ENCODE results near the gene ESPN. TPM values are rescaled to one million over a fixed set of nuclear protein-coding genes. Genes with fewer than 3 reads are reported as not detected.

Gene ESPN
- total RNA-seq, 2 donors from 2014 or later: 0.47 TPM; not detected in 1

- Histone ChIP-seq H3K4me3 (no peak overlapping the region), H3K4me1 (peaks cover 0 to 6% of the 10 kb centered on the region in 2 donors), H3K9me3 (no peaks in the 10 kb centered on the region), H3K27me3 (no peaks in the 10 kb centered on the region), H3K27ac (no peak overlapping the region), H3K36me3 (peaks cover 41% of the 10 kb centered on the region)
- TF ChIP-seq CTCF (IDR thresholded peaks at IDR 0.05): no peak
- no peak for DNase-seq (ENCODE audit: low spot score)
Measured at GRCh38 chr1:6474815-6475282, 50.3 kb downstream of the ESPN start.

GRCh38 chr1:6475381-6476133 lies 51.0 kb downstream of the ESPN start:
- H3K4me3 ChIP-seq: no peak overlapping the region
- peaks cover 0 to 6% of the 10 kb centered on the region in 2 donors for H3K4me1 ChIP-seq
- H3K36me3 ChIP-seq: peaks cover 34% of the 10 kb centered on the region
- H3K27me3 ChIP-seq: no peaks in the 10 kb centered on the region
- H3K9me3 ChIP-seq: no peaks in the 10 kb centered on the region
- DNase-seq (ENCODE audit: low spot score): no peak
- peak; percentile 78 to 91 for TF ChIP-seq CTCF (IDR thresholded peaks at IDR 0.05)
- H3K27ac ChIP-seq: no peak overlapping the region

GRCh38 chr1:6476483-6476882 lies 51.9 kb downstream of the ESPN start:
- no peak for TF ChIP-seq CTCF (IDR thresholded peaks at IDR 0.05)
- Histone ChIP-seq H3K9me3 (no peaks in the 10 kb centered on the region), H3K27me3 (no peaks in the 10 kb centered on the region), H3K36me3 (peaks cover 25% of the 10 kb centered on the region), H3K27ac (no peak overlapping the region), H3K4me3 (no peak overlapping the region), H3K4me1 (peaks cover 0 to 6% of the 10 kb centered on the region in 2 donors)
- no peak for DNase-seq (ENCODE audit: low spot score)

- H3K27ac ChIP-seq: no peak overlapping the region
- H3K27me3 ChIP-seq: no peaks in the 10 kb centered on the region
- DNase-seq (ENCODE audit: low spot score): no peak
- no peak for TF ChIP-seq CTCF (IDR thresholded peaks at IDR 0.05)
- peaks cover 20% of the 10 kb centered on the region for H3K36me3 ChIP-seq
- H3K4me1 ChIP-seq: peaks cover 0 to 6% of the 10 kb centered on the region in 2 donors
- no peak overlapping the region for H3K4me3 ChIP-seq
- no peaks in the 10 kb centered on the region for H3K9me3 ChIP-seq
Measured at GRCh38 chr1:6477039-6477820, 52.7 kb downstream of the ESPN start.

GRCh38 chr1:6481820-6482219 lies 57.2 kb downstream of the ESPN start:
- no peak for DNase-seq (ENCODE audit: low spot score)
- H3K27me3 ChIP-seq: no peaks in the 10 kb centered on the region
- peaks cover 0 to 20% of the 10 kb centered on the region in 2 donors for H3K4me1 ChIP-seq
- H3K9me3 ChIP-seq: no peaks in the 10 kb centered on the region
- no peak for TF ChIP-seq CTCF (IDR thresholded peaks at IDR 0.05)
- H3K27ac ChIP-seq: no peak overlapping the region
- no peak overlapping the region for H3K4me3 ChIP-seq
- H3K36me3 ChIP-seq: no peaks in the 10 kb centered on the region
